CD4-positive, alpha-beta T cell (primary cell): ENCODE data around the gene TNRC6B. TPM values are rescaled to one million over a fixed set of nuclear protein-coding genes. Genes with fewer than 3 reads are reported as not detected.

Source experiments
- ATAC-seq: fragments of 200-7000 bp; cut with Tn5 transposase; one replicate; pipeline ENCODE4 v1.10.0; 2022; ENCODE audit warnings: mild to moderate bottlenecking; ENCODE audit not compliant: poor library complexity
- CTCF ChIA-PET: fragments of 350-600 bp; sonication (Branson Sonifier 250); formaldehyde crosslinking; loops from one replicate; lab custom pipeline; 2021; ENCODE audit warnings: antibody characterized with exemption, inconsistent platforms; lab: Charles Lee
- POLR2A ChIA-PET: fragments of 350-600 bp; sonication (Branson Sonifier 250); formaldehyde crosslinking; loops from one replicate; lab custom pipeline; 2021; ENCODE audit warnings: antibody characterized with exemption, inconsistent platforms; lab: Charles Lee
- DNase-seq, 14 experiments: peaks; one replicate each; pipeline ENCODE4 v3.0.0-alpha.2; 2013 to 2020; ENCODE audit warnings: mixed read lengths in 2 of 14
- H3K27ac ChIP-seq, 2 donors: one replicate each; pipeline versions ENCODE4 v1.5.1 to v1.7.0; 2013; ENCODE audit warnings: low read length in 2 of 2, low read depth in 1 of 2, mild to moderate bottlenecking in 1 of 2
- H3K27me3 ChIP-seq, 2 experiments: 1 replicate in 1 of 2; 2 replicates in 1 of 2; pipeline versions ENCODE4 v1.6.1 to v1.7.0; 2013; ENCODE audit warnings: low read length in 2 of 2, control low read depth in 1 of 2, mild to moderate bottlenecking in 1 of 2, moderate library complexity in 1 of 2; ENCODE audit not compliant: insufficient read depth in 2 of 2, control insufficient read depth in 1 of 2
- H3K36me3 ChIP-seq: one replicate; pipeline ENCODE4 v1.6.1; 2013; ENCODE audit warnings: low read length, control low read depth; ENCODE audit not compliant: insufficient read depth
- H3K4me1 ChIP-seq: one replicate; pipeline ENCODE4 v1.6.1; 2013; ENCODE audit warnings: low read length, control low read depth; ENCODE audit not compliant: insufficient read depth
- H3K4me3 ChIP-seq: one replicate; pipeline ENCODE4 v1.5.1; 2013; ENCODE audit warnings: mild to moderate bottlenecking, low read length, moderate library complexity
- H3K9me3 ChIP-seq, 2 experiments: 1 replicate in 1 of 2; 2 replicates in 1 of 2; pipeline versions ENCODE4 v1.6.1 to v1.7.0; 2013; ENCODE audit warnings: low read length in 2 of 2, mild to moderate bottlenecking in 2 of 2, control low read depth in 1 of 2, moderate library complexity in 1 of 2; ENCODE audit not compliant: control insufficient read depth in 1 of 2, insufficient read depth in 1 of 2
- H3K27ac Mint-ChIP-seq: one replicate; pipeline ENCODE4 v1.8.0; 2020; ENCODE audit warnings: mixed read lengths
- H3K27me3 Mint-ChIP-seq: one replicate; pipeline ENCODE4 v1.8.0; 2021; ENCODE audit warnings: mixed read lengths
- H3K36me3 Mint-ChIP-seq: one replicate; pipeline ENCODE4 v1.8.0; 2021; ENCODE audit warnings: low read depth, mixed read lengths
- H3K4me1 Mint-ChIP-seq: one replicate; pipeline ENCODE4 v1.8.0; 2021; ENCODE audit warnings: low read depth, mixed read lengths
- H3K4me3 Mint-ChIP-seq: one replicate; pipeline ENCODE4 v1.8.0; 2020; ENCODE audit warnings: mild to moderate bottlenecking, mixed read lengths
- H3K9me3 Mint-ChIP-seq: one replicate; pipeline ENCODE4 v1.8.0; 2020; ENCODE audit warnings: mixed read lengths
- intact Hi-C, 2 experiments: fragments of 100-400 bp; cut with DNase I in 1 of 2; cut with micrococcal nuclease in 1 of 2; formaldehyde crosslinking; loops; one replicate each; pipeline versions ENCODE4 v1.15.1 to v1.9.0; 2023 to 2025; cut with DNase I, micrococcal nuclease
- total RNA-seq, 174 experiments: library from RNA in 2 of 174; stranded (reverse) in 2 of 174; gene quantifications; one replicate each; pipeline ENCODE4 v1.2.3 and lab custom pipeline; 2021 to 2026
- TF ChIP-seq, protein P1 (sequence below): fragments of 200-600 bp; IDR thresholded peaks from one replicate; pipeline ENCODE4 v1.8.0; 2022; ENCODE audit warnings: antibody characterized with exemption, mild to moderate bottlenecking

TNRC6B gene
- total RNA-seq, 2 experiments from 2014 or later, result 110 to 111 TPM

DNA sequence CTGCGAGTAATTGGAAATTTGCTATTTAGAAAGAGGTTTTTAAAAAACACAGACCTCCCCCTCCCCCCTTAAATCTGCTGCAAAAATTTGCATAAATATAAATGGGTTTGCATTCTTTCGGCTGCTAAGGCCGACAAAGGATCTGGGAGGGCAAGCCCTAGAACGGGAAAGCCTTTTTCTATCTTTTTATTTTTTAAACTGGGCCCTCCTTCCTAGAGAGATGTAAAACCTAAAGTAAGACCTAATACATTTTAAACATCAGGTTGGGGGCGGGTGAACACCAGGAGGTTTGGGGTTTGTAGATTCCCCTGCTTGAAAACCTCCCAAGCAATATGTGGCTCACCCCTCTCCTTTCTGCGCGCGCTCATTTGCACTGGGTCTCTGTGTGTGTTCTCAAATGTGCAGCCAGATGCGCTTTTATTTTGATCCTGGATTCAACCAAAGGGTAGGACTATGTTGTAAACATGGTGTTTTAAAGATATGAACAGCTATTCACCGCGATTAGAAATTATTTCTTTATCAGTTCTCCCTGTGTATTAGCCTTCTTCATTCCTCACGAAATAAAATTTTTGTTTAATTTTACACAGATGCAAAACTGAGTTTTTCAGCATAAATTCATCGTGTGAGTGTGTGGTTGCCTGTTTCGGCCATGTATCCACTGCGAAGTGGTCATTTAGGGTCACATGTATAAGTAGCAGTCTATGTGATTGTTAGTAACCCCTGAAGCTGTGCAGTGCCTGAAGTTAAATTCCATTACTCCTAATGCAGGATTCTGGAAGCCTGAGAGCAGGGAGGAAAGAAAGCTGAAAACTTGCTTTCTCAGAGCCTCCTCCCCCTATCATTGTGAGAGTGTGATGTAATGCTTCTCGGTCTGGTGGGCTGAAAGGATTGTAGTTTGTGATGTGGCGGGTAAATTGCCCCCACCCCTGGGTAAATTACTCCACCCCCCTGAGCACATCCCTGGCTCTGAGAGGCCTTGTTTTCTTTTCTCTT is 988 bp downstream of the TNRC6B start:
- H3K4me3 ChIP-seq, result peak overlapping the region; percentile 74
- intact Hi-C loops, result loop anchor here (5.0 to 10.0 kb wide), 6 partner anchors 39 to 644 kb away; partner anchors contain the start of genes RPS19BP1 (in 2 of the 2) and MRTFA (in 1 of the 2)
- H3K27ac ChIP-seq, result peak overlapping the region; percentile 29 to 72
- H3K36me3 Mint-ChIP-seq, result peaks cover 18% of the 10 kb centered on the region
- peak overlapping the region; percentile 90 for H3K27ac Mint-ChIP-seq
- TF ChIP-seq, protein P1, sequence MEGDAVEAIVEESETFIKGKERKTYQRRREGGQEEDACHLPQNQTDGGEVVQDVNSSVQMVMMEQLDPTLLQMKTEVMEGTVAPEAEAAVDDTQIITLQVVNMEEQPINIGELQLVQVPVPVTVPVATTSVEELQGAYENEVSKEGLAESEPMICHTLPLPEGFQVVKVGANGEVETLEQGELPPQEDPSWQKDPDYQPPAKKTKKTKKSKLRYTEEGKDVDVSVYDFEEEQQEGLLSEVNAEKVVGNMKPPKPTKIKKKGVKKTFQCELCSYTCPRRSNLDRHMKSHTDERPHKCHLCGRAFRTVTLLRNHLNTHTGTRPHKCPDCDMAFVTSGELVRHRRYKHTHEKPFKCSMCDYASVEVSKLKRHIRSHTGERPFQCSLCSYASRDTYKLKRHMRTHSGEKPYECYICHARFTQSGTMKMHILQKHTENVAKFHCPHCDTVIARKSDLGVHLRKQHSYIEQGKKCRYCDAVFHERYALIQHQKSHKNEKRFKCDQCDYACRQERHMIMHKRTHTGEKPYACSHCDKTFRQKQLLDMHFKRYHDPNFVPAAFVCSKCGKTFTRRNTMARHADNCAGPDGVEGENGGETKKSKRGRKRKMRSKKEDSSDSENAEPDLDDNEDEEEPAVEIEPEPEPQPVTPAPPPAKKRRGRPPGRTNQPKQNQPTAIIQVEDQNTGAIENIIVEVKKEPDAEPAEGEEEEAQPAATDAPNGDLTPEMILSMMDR, result no peak
- CTCF ChIA-PET, result interaction anchor here (1.3 to 3.9 kb wide), 8 partner anchors 14 to 650 kb away, joined by 3 to 12 read pairs (median 6); no protein-coding TSS in a partner anchor
- H3K4me3 Mint-ChIP-seq, result peak overlapping the region; percentile 90
- POLR2A ChIA-PET, result interaction anchor here (0.7 to 4.7 kb wide), 16 partner anchors 11 to 659 kb away, joined by 3 to 80 read pairs (median 4); partner anchors contain the start of genes ADSL and ATF4
- H3K4me1 Mint-ChIP-seq, result peaks cover 79% of the 10 kb centered on the region
- no peaks in the 10 kb centered on the region for H3K9me3 Mint-ChIP-seq
- H3K36me3 ChIP-seq, result no peaks in the 10 kb centered on the region
- no peaks in the 10 kb centered on the region for H3K27me3 ChIP-seq
- peaks cover 56% of the 10 kb centered on the region for H3K4me1 ChIP-seq
- H3K9me3 ChIP-seq, result no peaks in the 10 kb centered on the region
- no peaks in the 10 kb centered on the region for H3K27me3 Mint-ChIP-seq
- peak in 9 of 14 experiments; percentile 13 to 64 (median 42) for DNase-seq
- peak; percentile 25 for ATAC-seq

DNA sequence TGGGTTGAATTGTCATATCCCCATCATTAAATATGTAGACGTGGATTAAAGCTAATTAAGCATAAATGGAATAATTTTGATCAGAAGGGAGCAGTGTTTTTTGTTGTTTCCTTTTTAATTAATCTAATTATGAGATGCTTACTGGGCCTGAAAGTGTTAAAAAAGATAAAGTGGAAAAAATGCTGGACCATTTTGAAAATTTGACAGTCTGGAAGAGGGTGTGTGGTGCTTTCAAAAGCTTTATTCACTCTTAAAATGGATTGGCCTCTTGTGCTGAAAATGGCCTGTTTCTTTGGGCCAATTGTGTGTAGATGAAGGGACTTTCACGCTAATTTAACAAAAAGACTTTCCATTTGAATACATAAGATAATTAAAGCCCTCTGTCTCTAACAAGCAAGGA is 1.8 kb downstream of the TNRC6B start:
- CTCF ChIA-PET, result interaction anchor here (1.0 to 3.9 kb wide), 7 partner anchors 14 to 169 kb away, joined by 3 to 12 read pairs (median 5); no protein-coding TSS in a partner anchor
- H3K36me3 Mint-ChIP-seq, result peaks cover 24% of the 10 kb centered on the region
- H3K4me3 ChIP-seq, result peak overlapping the region; percentile 74
- H3K27me3 Mint-ChIP-seq, result no peaks in the 10 kb centered on the region
- intact Hi-C loops, result loop anchor here (5.0 to 10.0 kb wide), 6 partner anchors 38 to 645 kb away; partner anchors contain the start of genes RPS19BP1 (in 2 of the 2) and MRTFA (in 1 of the 2)
- H3K27ac ChIP-seq, result peak overlapping the region in 1 of 2 donors; percentile 72
- POLR2A ChIA-PET, result interaction anchor here (0.7 to 4.7 kb wide), 11 partner anchors 21 to 660 kb away, joined by 3 to 80 read pairs (median 3); partner anchors contain the start of genes ADSL and ATF4
- TF ChIP-seq, protein P1, result no peak
- peak overlapping the region; percentile 90 for H3K27ac Mint-ChIP-seq
- DNase-seq (no peak), ATAC-seq (no peak)
- peak overlapping the region; percentile 90 for H3K4me3 Mint-ChIP-seq
- H3K9me3 Mint-ChIP-seq, result no peaks in the 10 kb centered on the region
- H3K9me3 ChIP-seq, result no peaks in the 10 kb centered on the region
- no peaks in the 10 kb centered on the region for H3K36me3 ChIP-seq
- peaks cover 61% of the 10 kb centered on the region for H3K4me1 ChIP-seq
- no peaks in the 10 kb centered on the region for H3K27me3 ChIP-seq
- peaks cover 86% of the 10 kb centered on the region for H3K4me1 Mint-ChIP-seq

DNA sequence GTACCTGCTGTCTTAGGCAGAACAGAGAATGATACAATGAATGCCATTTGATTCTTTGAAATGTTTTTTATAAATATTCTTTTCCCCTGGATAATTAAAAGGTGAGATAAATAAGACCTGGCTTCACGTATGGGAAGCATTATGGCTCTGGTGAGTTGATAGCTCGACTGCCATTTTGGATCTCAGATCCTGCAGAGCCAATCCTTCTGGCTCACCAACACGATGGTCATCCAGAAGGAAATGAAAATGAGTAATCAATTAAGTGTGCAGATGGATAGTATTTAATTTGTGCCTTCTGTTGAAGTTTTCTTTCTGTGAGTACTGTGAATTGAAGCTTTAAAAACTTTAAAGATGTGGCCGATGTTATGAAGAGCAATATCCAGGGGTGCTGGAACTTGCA is 2.7 kb downstream of the TNRC6B start:
- POLR2A ChIA-PET, result interaction anchor here (0.7 to 4.7 kb wide), 4 partner anchors 23 to 166 kb away, joined by 3 to 80 read pairs (median 6); partner anchors contain the start of gene ADSL
- H3K9me3 ChIP-seq, result no peaks in the 10 kb centered on the region
- intact Hi-C loops, result no loop called here
- no peak for DNase-seq
- H3K4me1 ChIP-seq, result peaks cover 69% of the 10 kb centered on the region
- no peak for ATAC-seq
- no peaks in the 10 kb centered on the region for H3K27me3 Mint-ChIP-seq
- H3K27me3 ChIP-seq, result no peaks in the 10 kb centered on the region
- peak overlapping the region; percentile 71 for H3K4me3 Mint-ChIP-seq
- CTCF ChIA-PET, result interaction anchor here (1.0 to 3.9 kb wide), 9 partner anchors 9 to 168 kb away, joined by 3 to 12 read pairs (median 3); no protein-coding TSS in a partner anchor
- peak overlapping the region; percentile 90 for H3K27ac Mint-ChIP-seq
- H3K4me3 ChIP-seq, result peak overlapping the region; percentile 74
- TF ChIP-seq, protein P1, result no peak
- no peaks in the 10 kb centered on the region for H3K9me3 Mint-ChIP-seq
- H3K36me3 ChIP-seq, result peaks cover under 1% of the 10 kb centered on the region
- H3K4me1 Mint-ChIP-seq, result peaks cover 93% of the 10 kb centered on the region
- peak overlapping the region in 1 of 2 donors; percentile 7 for H3K27ac ChIP-seq
- peaks cover 28% of the 10 kb centered on the region for H3K36me3 Mint-ChIP-seq
